ENCODE data around the gene BCAN. TPM values are rescaled to one million over a fixed set of nuclear protein-coding genes. Genes with fewer than 3 reads are reported as not detected.

The BCAN gene
- total and polyA plus RNA-seq, 2 experiments from 2014 or later: 2.3 to 5.5 TPM

GRCh38 chr1:156632355-156632754, 9.6 kb upstream of the BCAN start:
- no peak overlapping the region for H3K27ac Mint-ChIP-seq
- H3K4me1 ChIP-seq (ENCODE audit: insufficient read depth): no peaks in the 10 kb centered on the region
- ATAC-seq (no peak), DNase-seq (ENCODE audit: low spot score) (no peak)
- no peaks in the 10 kb centered on the region for H3K79me2 ChIP-seq (replicated peaks; ENCODE audit: insufficient read depth)
- no peak overlapping the region for H3K4me3 ChIP-seq
- H4K20me1 ChIP-seq (replicated peaks; ENCODE audit: insufficient read depth): no peaks in the 10 kb centered on the region
- no peak overlapping the region for H3K27ac ChIP-seq (ENCODE audit: low read depth)
- no peak overlapping the region for H2AFZ ChIP-seq
- H3K36me3 ChIP-seq (ENCODE audit: insufficient read depth): no peaks in the 10 kb centered on the region
- no peaks in the 10 kb centered on the region for H3K36me3 Mint-ChIP-seq (ENCODE audit: low read depth)
- H3K4me1 Mint-ChIP-seq: peaks cover 7% of the 10 kb centered on the region
- peaks cover 18% of the 10 kb centered on the region; the same call in 1 of the 2 replicates for H3K27me3 ChIP-seq (ENCODE audit: insufficient read depth)
- peaks cover 16% of the 10 kb centered on the region for H3K27me3 Mint-ChIP-seq (ENCODE audit: insufficient read depth, low read depth, poor library complexity)
- H3K4me3 Mint-ChIP-seq: no peak overlapping the region; the same call in 2 of the 3 replicates
- H3K9me3 Mint-ChIP-seq: no peaks in the 10 kb centered on the region
- no peak overlapping the region for H3K4me2 ChIP-seq
- peaks cover 4% of the 10 kb centered on the region; the same call in 1 of the 2 replicates for H3F3A ChIP-seq (replicated peaks; ENCODE audit: low read depth)
- H3K9me2 ChIP-seq (ENCODE audit: insufficient read depth): no peaks in the 10 kb centered on the region
- no peak for TF ChIP-seq JUNB (IDR thresholded peaks at IDR 0.05; ENCODE audit: unreplicated experiment)
- no peak for TF ChIP-seq CTCF (conservative IDR thresholded peaks at IDR 0.05; ENCODE audit: low read depth in 2 of 2)
- TF ChIP-seq POLR2AphosphoS5 (IDR thresholded peaks at IDR 0.05; ENCODE audit: low read depth): no peak
- no peak for TF ChIP-seq ZNF462 (CRISPR knock-in tag; IDR thresholded peaks at IDR 0.05)
- no peak for TF ChIP-seq REST (IDR thresholded peaks at IDR 0.05; ENCODE audit: unreplicated experiment)
- TF ChIP-seq CREB1 (CRISPR knock-in tag; IDR thresholded peaks at IDR 0.05; ENCODE audit: low read depth): no peak
- no peak for TF ChIP-seq ZNF114 (CRISPR knock-in tag; IDR thresholded peaks at IDR 0.05)
- no peak for TF ChIP-seq STAT1 (IDR thresholded peaks at IDR 0.05; ENCODE audit: unreplicated experiment)
- no peak for TF ChIP-seq ZNF331 (CRISPR knock-in tag; IDR thresholded peaks at IDR 0.05; ENCODE audit: low read depth)
- no peak for TF ChIP-seq EZH2phosphoT487 (IDR thresholded peaks at IDR 0.05; ENCODE audit: unreplicated experiment)
- no peak for TF ChIP-seq ETS1 (IDR thresholded peaks at IDR 0.05)
- no peak for TF ChIP-seq NANOG (IDR thresholded peaks at IDR 0.05; ENCODE audit: borderline replicate concordance)
- TF ChIP-seq EZH2 (IDR thresholded peaks at IDR 0.05; ENCODE audit: low read depth, unreplicated experiment): no peak

Measured in GM23338 (cell line).